K562 (cell line): Measurements from ENCODE around the gene VEGFB. TPM values are rescaled to one million over a fixed set of nuclear protein-coding genes. Genes with fewer than 3 reads are reported as not detected.
A peak's percentile ranks its signal among the peaks of the same experiment; 100 is the strongest.

Source experiments
- CBX3 ChIP-seq, 2 experiments: IDR thresholded peaks; 1 replicate in 1 of 2; 2 replicates in 1 of 2; pipeline ENCODE4 v1.6.1; 2012; ENCODE audit warnings: inconsistent platforms in 2 of 2, low read length in 2 of 2, borderline replicate concordance in 1 of 2, control low read depth in 1 of 2
- SUPT5H ChIP-seq: fragments of 450-650 bp; IDR thresholded peaks from 2 replicates; pipeline ENCODE4 v1.6.1; 2016
- polyA plus RNA-seq, 8 experiments: library from polyadenylated mRNA; depleted of rRNA in 4 of 8; stranded (reverse) in 5 of 8; unstranded in 3 of 8; fragments of >200 nt; fragmentation: Nextera tagmentation in 2 of 8; fragmentation: Illumina TruSeq in 1 of 8; extraction: Ambion mirVana in 2 of 8; extraction: Trizol in 1 of 8; gene quantifications; 2 replicates each; pipeline versions ENCODE4 v1.2.1 to v1.2.3, GENCODE V29; 2011 to 2014; ENCODE audit warnings: inconsistent platforms in 1 of 8, missing spikeins in 1 of 8
- total RNA-seq, 7 experiments: library from RNA; depleted of rRNA in 6 of 7; stranded (reverse); fragments of >200 nt in 6 of 7; fragmentation: Illumina TruSeq in 2 of 7; extraction: Trizol in 2 of 7; gene quantifications; 2 replicates each; pipeline versions ENCODE4 v1.2.1 to v1.2.3, GENCODE V29; 2011 to 2021; ENCODE audit warnings: low replicate concordance in 1 of 7
- TF ChIP-seq, protein P1 (sequence below), 2 experiments: fragments of 450-650 bp; formaldehyde crosslinking in 1 of 2; IDR thresholded peaks; 2 replicates each; pipeline versions ENCODE4 v1.4.0 to v1.6.1; 2014 to 2020; ENCODE audit warnings: mild to moderate bottlenecking in 2 of 2, borderline replicate concordance in 1 of 2, low read depth in 1 of 2
- TF ChIP-seq, protein P2 (sequence below): fragments of 450-650 bp; formaldehyde crosslinking; IDR thresholded peaks from 2 replicates; pipeline ENCODE4 v1.4.0; 2020; ENCODE audit warnings: mild to moderate bottlenecking, moderate library complexity
- TF ChIP-seq, protein P3 (sequence below): fragments of 450-650 bp; formaldehyde crosslinking; IDR thresholded peaks from 2 replicates; pipeline ENCODE4 v1.4.0; 2022; ENCODE audit warnings: missing genetic modification characterization

Gene VEGFB
- total and polyA plus RNA-seq, 9 of the 15 experiments (the other 6 are each of a cell fraction or from before 2014, with no cell fraction given), result 11.0 to 83.4 (median 25.7) TPM

DNA sequence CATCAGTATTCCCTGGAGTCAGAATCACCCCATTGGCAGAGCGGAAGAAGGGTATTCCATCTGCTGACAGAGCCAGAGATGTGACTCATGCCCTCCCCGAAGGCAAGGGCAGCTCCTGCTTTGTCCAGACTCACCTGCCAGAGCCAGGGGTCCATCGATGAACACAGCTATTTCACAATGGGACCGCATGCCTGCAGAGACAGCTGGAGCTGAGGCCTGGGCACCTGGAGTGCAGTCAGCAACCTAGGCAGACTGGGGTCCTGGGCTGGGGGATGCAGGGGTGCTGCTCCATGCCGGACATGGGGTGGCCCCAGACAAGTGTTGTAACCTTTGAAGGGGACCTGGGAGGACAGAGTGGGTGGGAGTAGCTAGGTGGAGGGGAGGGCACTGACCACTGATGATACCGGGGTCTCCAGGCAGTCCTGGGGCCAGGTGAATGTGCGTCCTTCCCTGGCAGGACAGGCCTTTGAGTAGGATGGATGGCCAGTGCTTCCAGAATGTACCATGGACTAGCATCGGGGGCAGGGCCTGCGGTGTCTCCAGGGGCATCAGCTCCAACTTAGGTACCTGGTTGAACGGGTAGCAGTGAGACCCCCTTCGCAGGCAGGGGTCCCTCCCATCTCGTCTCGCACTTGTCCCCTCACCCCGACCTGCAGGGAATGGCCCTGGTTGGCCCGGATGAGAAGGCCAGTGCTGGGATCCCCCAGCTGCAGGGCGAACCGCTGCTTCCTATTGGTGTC, 10.1 kb upstream of the VEGFB start (continued):
- TF ChIP-seq, protein P1, sequence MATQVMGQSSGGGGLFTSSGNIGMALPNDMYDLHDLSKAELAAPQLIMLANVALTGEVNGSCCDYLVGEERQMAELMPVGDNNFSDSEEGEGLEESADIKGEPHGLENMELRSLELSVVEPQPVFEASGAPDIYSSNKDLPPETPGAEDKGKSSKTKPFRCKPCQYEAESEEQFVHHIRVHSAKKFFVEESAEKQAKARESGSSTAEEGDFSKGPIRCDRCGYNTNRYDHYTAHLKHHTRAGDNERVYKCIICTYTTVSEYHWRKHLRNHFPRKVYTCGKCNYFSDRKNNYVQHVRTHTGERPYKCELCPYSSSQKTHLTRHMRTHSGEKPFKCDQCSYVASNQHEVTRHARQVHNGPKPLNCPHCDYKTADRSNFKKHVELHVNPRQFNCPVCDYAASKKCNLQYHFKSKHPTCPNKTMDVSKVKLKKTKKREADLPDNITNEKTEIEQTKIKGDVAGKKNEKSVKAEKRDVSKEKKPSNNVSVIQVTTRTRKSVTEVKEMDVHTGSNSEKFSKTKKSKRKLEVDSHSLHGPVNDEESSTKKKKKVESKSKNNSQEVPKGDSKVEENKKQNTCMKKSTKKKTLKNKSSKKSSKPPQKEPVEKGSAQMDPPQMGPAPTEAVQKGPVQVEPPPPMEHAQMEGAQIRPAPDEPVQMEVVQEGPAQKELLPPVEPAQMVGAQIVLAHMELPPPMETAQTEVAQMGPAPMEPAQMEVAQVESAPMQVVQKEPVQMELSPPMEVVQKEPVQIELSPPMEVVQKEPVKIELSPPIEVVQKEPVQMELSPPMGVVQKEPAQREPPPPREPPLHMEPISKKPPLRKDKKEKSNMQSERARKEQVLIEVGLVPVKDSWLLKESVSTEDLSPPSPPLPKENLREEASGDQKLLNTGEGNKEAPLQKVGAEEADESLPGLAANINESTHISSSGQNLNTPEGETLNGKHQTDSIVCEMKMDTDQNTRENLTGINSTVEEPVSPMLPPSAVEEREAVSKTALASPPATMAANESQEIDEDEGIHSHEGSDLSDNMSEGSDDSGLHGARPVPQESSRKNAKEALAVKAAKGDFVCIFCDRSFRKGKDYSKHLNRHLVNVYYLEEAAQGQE (IDR thresholded peaks at IDR 0.05; ENCODE audit: borderline replicate concordance), result no peak
- TF ChIP-seq, protein P1 (CRISPR knock-in tag; IDR thresholded peaks at IDR 0.05; ENCODE audit: low read depth), result 0 out of 2 replicates have a peak, but pooled peaks have one; percentile 57
- TF ChIP-seq, protein P2, sequence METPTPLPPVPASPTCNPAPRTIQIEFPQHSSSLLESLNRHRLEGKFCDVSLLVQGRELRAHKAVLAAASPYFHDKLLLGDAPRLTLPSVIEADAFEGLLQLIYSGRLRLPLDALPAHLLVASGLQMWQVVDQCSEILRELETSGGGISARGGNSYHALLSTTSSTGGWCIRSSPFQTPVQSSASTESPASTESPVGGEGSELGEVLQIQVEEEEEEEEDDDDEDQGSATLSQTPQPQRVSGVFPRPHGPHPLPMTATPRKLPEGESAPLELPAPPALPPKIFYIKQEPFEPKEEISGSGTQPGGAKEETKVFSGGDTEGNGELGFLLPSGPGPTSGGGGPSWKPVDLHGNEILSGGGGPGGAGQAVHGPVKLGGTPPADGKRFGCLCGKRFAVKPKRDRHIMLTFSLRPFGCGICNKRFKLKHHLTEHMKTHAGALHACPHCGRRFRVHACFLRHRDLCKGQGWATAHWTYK (CRISPR knock-in tag), result peak; percentile 31; the same call in 1 of the 2 replicates
- TF ChIP-seq CBX3 (IDR thresholded peaks at IDR 0.05; ENCODE audit: borderline replicate concordance in 1 of 2, low read length in 2 of 2) (no peak), SUPT5H (peak; percentile 86)
- TF ChIP-seq, protein P3, sequence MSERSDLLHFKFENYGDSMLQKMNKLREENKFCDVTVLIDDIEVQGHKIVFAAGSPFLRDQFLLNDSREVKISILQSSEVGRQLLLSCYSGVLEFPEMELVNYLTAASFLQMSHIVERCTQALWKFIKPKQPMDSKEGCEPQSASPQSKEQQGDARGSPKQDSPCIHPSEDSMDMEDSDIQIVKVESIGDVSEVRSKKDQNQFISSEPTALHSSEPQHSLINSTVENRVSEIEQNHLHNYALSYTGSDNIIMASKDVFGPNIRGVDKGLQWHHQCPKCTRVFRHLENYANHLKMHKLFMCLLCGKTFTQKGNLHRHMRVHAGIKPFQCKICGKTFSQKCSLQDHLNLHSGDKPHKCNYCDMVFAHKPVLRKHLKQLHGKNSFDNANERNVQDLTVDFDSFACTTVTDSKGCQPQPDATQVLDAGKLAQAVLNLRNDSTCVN (CRISPR knock-in tag), result 0 out of 2 replicates have a peak, but pooled peaks have one; percentile 47
